ENCODE results near the gene LGALS9C.
"Not testable (repeated sequence)": the region's sequence is repeated elsewhere in the genome, so short reads cannot be mapped to it uniquely, and the experiment has no call there.

DNA sequence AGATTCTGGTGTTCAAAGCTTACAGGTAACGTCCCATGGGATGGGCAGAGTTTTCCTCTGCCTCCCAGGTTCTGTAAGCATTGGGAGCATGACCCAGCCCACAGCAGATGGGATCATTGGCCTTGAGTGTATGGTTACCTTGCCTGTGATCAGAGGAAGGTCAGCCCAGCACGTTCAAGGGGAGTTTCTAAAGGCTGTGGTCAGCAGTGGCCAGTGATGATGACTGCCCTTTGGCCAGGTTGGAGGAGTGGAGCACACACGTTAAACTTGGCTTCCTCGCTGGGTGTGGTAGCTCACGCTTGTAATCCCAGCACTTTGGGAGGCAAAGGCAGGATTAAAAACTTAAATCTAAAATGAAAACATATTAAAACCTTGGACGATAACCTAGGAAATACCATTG, 51.8 kb downstream of the LGALS9C start:
- TF ChIP-seq, protein P1, sequence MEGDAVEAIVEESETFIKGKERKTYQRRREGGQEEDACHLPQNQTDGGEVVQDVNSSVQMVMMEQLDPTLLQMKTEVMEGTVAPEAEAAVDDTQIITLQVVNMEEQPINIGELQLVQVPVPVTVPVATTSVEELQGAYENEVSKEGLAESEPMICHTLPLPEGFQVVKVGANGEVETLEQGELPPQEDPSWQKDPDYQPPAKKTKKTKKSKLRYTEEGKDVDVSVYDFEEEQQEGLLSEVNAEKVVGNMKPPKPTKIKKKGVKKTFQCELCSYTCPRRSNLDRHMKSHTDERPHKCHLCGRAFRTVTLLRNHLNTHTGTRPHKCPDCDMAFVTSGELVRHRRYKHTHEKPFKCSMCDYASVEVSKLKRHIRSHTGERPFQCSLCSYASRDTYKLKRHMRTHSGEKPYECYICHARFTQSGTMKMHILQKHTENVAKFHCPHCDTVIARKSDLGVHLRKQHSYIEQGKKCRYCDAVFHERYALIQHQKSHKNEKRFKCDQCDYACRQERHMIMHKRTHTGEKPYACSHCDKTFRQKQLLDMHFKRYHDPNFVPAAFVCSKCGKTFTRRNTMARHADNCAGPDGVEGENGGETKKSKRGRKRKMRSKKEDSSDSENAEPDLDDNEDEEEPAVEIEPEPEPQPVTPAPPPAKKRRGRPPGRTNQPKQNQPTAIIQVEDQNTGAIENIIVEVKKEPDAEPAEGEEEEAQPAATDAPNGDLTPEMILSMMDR (CRISPR knock-in tag; IDR thresholded peaks at IDR 0.05): not testable (repeated sequence)
- not testable (repeated sequence) for TF ChIP-seq NFYB (CRISPR knock-in tag; IDR thresholded peaks at IDR 0.05); KLF12 (CRISPR knock-in tag; IDR thresholded peaks at IDR 0.05; ENCODE audit: borderline replicate concordance); CEBPB (IDR thresholded peaks at IDR 0.05; ENCODE audit: borderline replicate concordance, low read depth, low read length); ZNF883 (CRISPR knock-in tag; IDR thresholded peaks at IDR 0.05; ENCODE audit: not compliant biosample characterization); ZNF138 (CRISPR knock-in tag; IDR thresholded peaks at IDR 0.05; ENCODE audit: low read depth); KDM5A (IDR thresholded peaks at IDR 0.05; ENCODE audit: borderline replicate concordance, low read length); TAF1 (CRISPR knock-in tag; IDR thresholded peaks at IDR 0.05); TARDBP (CRISPR knock-in tag; IDR thresholded peaks at IDR 0.05); ZNF143 (CRISPR knock-in tag; IDR thresholded peaks at IDR 0.05); POLR2AphosphoS5 (IDR thresholded peaks at IDR 0.05; ENCODE audit: low read depth, low read length)
- TF ChIP-seq, protein P2, sequence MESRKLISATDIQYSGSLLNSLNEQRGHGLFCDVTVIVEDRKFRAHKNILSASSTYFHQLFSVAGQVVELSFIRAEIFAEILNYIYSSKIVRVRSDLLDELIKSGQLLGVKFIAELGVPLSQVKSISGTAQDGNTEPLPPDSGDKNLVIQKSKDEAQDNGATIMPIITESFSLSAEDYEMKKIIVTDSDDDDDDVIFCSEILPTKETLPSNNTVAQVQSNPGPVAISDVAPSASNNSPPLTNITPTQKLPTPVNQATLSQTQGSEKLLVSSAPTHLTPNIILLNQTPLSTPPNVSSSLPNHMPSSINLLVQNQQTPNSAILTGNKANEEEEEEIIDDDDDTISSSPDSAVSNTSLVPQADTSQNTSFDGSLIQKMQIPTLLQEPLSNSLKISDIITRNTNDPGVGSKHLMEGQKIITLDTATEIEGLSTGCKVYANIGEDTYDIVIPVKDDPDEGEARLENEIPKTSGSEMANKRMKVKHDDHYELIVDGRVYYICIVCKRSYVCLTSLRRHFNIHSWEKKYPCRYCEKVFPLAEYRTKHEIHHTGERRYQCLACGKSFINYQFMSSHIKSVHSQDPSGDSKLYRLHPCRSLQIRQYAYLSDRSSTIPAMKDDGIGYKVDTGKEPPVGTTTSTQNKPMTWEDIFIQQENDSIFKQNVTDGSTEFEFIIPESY (CRISPR knock-in tag; IDR thresholded peaks at IDR 0.05): not testable (repeated sequence)
- TF ChIP-seq, protein P3, sequence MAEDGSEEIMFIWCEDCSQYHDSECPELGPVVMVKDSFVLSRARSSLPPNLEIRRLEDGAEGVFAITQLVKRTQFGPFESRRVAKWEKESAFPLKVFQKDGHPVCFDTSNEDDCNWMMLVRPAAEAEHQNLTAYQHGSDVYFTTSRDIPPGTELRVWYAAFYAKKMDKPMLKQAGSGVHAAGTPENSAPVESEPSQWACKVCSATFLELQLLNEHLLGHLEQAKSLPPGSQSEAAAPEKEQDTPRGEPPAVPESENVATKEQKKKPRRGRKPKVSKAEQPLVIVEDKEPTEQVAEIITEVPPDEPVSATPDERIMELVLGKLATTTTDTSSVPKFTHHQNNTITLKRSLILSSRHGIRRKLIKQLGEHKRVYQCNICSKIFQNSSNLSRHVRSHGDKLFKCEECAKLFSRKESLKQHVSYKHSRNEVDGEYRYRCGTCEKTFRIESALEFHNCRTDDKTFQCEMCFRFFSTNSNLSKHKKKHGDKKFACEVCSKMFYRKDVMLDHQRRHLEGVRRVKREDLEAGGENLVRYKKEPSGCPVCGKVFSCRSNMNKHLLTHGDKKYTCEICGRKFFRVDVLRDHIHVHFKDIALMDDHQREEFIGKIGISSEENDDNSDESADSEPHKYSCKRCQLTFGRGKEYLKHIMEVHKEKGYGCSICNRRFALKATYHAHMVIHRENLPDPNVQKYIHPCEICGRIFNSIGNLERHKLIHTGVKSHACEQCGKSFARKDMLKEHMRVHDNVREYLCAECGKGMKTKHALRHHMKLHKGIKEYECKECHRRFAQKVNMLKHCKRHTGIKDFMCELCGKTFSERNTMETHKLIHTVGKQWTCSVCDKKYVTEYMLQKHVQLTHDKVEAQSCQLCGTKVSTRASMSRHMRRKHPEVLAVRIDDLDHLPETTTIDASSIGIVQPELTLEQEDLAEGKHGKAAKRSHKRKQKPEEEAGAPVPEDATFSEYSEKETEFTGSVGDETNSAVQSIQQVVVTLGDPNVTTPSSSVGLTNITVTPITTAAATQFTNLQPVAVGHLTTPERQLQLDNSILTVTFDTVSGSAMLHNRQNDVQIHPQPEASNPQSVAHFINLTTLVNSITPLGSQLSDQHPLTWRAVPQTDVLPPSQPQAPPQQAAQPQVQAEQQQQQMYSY (CRISPR knock-in tag; IDR thresholded peaks at IDR 0.05): not testable (repeated sequence)
- TF ChIP-seq, protein P4, sequence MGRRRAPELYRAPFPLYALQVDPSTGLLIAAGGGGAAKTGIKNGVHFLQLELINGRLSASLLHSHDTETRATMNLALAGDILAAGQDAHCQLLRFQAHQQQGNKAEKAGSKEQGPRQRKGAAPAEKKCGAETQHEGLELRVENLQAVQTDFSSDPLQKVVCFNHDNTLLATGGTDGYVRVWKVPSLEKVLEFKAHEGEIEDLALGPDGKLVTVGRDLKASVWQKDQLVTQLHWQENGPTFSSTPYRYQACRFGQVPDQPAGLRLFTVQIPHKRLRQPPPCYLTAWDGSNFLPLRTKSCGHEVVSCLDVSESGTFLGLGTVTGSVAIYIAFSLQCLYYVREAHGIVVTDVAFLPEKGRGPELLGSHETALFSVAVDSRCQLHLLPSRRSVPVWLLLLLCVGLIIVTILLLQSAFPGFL (CRISPR knock-in tag; IDR thresholded peaks at IDR 0.05): not testable (repeated sequence)
